ENCODE results near the gene SYNPO. TPM values are rescaled to one million over a fixed set of nuclear protein-coding genes. Genes with fewer than 3 reads are reported as not detected.

Gene SYNPO
- total RNA-seq, 1 donor from 2014 or later, result 24.5 TPM

GRCh38 chr5:150631326-150631701, 9.1 kb upstream of the SYNPO start:
- Mint-ChIP-seq H3K36me3 (no peaks in the 10 kb centered on the region), H3K9me3 (no peaks in the 10 kb centered on the region), H3K27me3 (peaks cover 5% of the 10 kb centered on the region), H3K4me1 (ENCODE audit: unreplicated experiment) (peaks cover 35% of the 10 kb centered on the region), H3K4me3 (no peak overlapping the region), H3K27ac (peak overlapping the region; percentile 24)
- TF ChIP-seq, protein P1, sequence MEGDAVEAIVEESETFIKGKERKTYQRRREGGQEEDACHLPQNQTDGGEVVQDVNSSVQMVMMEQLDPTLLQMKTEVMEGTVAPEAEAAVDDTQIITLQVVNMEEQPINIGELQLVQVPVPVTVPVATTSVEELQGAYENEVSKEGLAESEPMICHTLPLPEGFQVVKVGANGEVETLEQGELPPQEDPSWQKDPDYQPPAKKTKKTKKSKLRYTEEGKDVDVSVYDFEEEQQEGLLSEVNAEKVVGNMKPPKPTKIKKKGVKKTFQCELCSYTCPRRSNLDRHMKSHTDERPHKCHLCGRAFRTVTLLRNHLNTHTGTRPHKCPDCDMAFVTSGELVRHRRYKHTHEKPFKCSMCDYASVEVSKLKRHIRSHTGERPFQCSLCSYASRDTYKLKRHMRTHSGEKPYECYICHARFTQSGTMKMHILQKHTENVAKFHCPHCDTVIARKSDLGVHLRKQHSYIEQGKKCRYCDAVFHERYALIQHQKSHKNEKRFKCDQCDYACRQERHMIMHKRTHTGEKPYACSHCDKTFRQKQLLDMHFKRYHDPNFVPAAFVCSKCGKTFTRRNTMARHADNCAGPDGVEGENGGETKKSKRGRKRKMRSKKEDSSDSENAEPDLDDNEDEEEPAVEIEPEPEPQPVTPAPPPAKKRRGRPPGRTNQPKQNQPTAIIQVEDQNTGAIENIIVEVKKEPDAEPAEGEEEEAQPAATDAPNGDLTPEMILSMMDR (conservative IDR thresholded peaks at IDR 0.05), result no peak
- DNase-seq (ENCODE audit: extremely low spot score, unreplicated experiment), result no peak

GRCh38 chr5:150632305-150633160, 7.9 kb upstream of the SYNPO start:
- H3K36me3 Mint-ChIP-seq, result no peaks in the 10 kb centered on the region
- H3K27ac Mint-ChIP-seq, result no peak overlapping the region
- H3K27me3 Mint-ChIP-seq, result peaks cover 3% of the 10 kb centered on the region
- no peaks in the 10 kb centered on the region for H3K9me3 Mint-ChIP-seq
- H3K4me1 Mint-ChIP-seq (ENCODE audit: unreplicated experiment), result peaks cover 40% of the 10 kb centered on the region
- H3K4me3 Mint-ChIP-seq, result no peak overlapping the region
- TF ChIP-seq, protein P1 (conservative IDR thresholded peaks at IDR 0.05), result no peak
- no peak for DNase-seq (ENCODE audit: extremely low spot score, unreplicated experiment)

DNA sequence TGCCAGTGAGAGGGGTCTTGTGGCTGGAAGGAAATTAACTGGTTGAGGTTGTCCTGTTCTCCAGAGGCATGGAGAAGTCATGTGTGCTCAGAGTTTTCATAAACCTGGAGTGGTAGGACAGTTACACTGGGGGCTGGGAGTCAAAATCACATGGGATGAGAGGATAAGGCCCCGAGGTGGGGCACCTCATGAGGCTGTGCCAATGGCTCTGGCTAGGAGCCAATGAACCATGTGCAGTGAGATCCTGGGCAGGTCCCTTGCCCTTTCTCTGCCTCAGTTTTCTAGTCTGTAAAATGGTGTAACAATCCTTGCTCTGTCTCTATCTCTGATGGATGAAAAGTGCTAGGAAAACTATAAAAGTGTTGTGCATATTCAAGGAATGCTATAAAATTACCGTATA, 7.0 kb upstream of the SYNPO start:
- H3K4me3 Mint-ChIP-seq, result no peak overlapping the region
- TF ChIP-seq, protein P1 (conservative IDR thresholded peaks at IDR 0.05), result no peak
- peaks cover 46% of the 10 kb centered on the region for H3K4me1 Mint-ChIP-seq (ENCODE audit: unreplicated experiment)
- H3K9me3 Mint-ChIP-seq, result no peaks in the 10 kb centered on the region
- H3K27ac Mint-ChIP-seq, result no peak overlapping the region
- H3K36me3 Mint-ChIP-seq, result no peaks in the 10 kb centered on the region
- no peak for DNase-seq (ENCODE audit: extremely low spot score, unreplicated experiment)
- no peaks in the 10 kb centered on the region for H3K27me3 Mint-ChIP-seq

DNA sequence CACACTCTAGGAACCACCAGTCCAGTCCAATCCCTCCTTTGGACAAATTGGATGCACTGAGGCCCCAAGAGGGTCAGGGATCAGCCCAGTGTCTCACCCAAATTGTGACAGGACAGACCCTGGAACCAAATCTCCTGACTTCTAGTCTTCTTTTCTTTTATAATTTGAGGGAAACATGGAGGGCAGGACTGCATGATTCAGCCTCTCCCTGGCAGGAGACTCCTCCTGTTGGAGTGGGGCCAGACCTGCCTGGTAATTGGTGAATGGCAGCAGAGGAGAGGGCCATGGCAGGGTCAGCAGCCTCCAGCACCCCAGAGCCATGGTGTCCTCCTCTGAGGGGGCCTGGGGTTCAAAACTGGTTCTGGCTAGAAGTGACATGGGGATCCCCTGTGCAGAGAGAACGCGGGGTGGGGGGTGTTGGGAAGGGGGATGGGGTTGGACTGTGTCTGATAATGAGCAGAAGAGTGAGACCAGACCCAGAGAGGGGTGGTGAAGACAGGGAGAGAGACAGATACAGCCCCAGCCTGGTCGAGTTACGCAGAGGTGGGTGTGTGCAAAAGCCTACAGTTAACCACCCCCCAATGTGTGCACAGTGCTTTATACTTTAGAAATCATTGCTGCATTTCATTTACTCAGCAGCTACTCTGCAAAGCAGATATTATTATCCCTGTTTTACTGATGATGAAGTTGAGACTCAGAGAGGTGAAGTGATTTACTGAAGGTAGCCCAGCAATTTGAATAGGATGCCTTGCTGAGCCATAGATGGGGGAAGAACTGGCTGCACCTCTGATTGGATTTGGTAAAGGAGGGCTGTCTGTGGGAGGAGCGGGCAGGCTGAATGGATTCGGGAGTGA, 3.8 kb upstream of the SYNPO start:
- H3K4me3 Mint-ChIP-seq, result peak overlapping the region; percentile 61
- DNase-seq (ENCODE audit: extremely low spot score, unreplicated experiment), result no peak
- H3K4me1 Mint-ChIP-seq (ENCODE audit: unreplicated experiment), result peaks cover 56% of the 10 kb centered on the region
- H3K27me3 Mint-ChIP-seq, result no peaks in the 10 kb centered on the region
- no peaks in the 10 kb centered on the region for H3K9me3 Mint-ChIP-seq
- peak overlapping the region; percentile 83 for H3K27ac Mint-ChIP-seq
- TF ChIP-seq, protein P1 (conservative IDR thresholded peaks at IDR 0.05), result no peak
- H3K36me3 Mint-ChIP-seq, result no peaks in the 10 kb centered on the region

GRCh38 chr5:150637245-150638052, 3.0 kb upstream of the SYNPO start:
- Mint-ChIP-seq H3K9me3 (no peaks in the 10 kb centered on the region), H3K27ac (peak overlapping the region; percentile 83), H3K4me1 (ENCODE audit: unreplicated experiment) (peaks cover 61% of the 10 kb centered on the region), H3K4me3 (peak overlapping the region; percentile 66), H3K36me3 (no peaks in the 10 kb centered on the region), H3K27me3 (no peaks in the 10 kb centered on the region)
- TF ChIP-seq, protein P1 (conservative IDR thresholded peaks at IDR 0.05), result no peak
- DNase-seq (ENCODE audit: extremely low spot score, unreplicated experiment), result no peak

Measured in type B pancreatic cell (in vitro differentiated cells).